ENCODE data around the gene HNRNPUL1. TPM values are rescaled to one million over a fixed set of nuclear protein-coding genes. Genes with fewer than 3 reads are reported as not detected.

HNRNPUL1 gene
- total and polyA plus RNA-seq, 10 of the 15 experiments (the other 5 are each of a cell fraction or from before 2014, with no cell fraction given) = 11.1 to 276 (median 117) TPM

DNA sequence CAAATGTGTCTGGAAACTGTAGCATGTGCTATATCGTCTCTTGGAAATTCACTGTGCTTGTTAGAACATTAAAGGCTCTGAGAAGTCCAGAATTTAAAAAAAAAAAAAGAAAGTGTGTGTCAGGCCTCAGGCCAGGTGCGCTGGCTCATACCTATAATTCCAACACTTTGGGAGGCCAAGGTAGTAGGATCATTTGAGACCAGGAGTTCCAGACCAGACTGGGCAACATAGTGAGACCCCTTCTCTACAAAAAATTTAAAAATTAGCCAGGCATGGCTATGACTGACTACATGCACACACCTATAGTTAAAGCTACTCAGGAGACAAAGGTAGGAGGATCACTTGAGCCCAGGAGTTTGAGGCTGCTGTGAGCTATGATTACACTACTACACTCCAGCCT is 4.9 kb downstream of the HNRNPUL1 start:
- in situ Hi-C loops (cut with MboI) (no loop called here), intact Hi-C loops (cut with micrococcal nuclease; ENCODE audit: unreplicated experiment) (no loop called here)
- ChIA-PET SMC1A (ENCODE audit: uncharacterized antibody, unreplicated experiment) (interaction anchor here (1.2 kb wide), 1 partner anchor 35 kb away, joined by 4 read pairs; no protein-coding TSS in a partner anchor), CTCF (interaction anchor here (0.6 kb wide), 1 partner anchor 40 kb away, joined by 3 read pairs; no protein-coding TSS in a partner anchor), RAD21 (ENCODE audit: unreplicated experiment) (no interaction called here), POLR2A (interaction anchor here (0.7 kb wide), 1 partner anchor 34 kb away, joined by 7 read pairs; no protein-coding TSS in a partner anchor)
- ATAC-seq (no peak), DNase-seq (ENCODE audit: low read depth, low spot score) (no peak), FAIRE-seq (no peak)
- H3K9ac ChIP-seq (ENCODE audit: control insufficient read depth, insufficient read depth, low read length) = no peak overlapping the region
- 93% methylated on average over 2 of the region's 2 CpGs for WGBS (ENCODE audit: insufficient coverage, insufficient replicate concordance, low lambda C conversion rate, missing lambda C conversion rate)
- no peak overlapping the region for H2AFZ ChIP-seq (ENCODE audit: control insufficient read depth, low read depth, low read length)
- no peaks in the 10 kb centered on the region for H3K27me3 ChIP-seq (replicated peaks in 1 of 2; ENCODE audit: control insufficient read depth in 2 of 2, insufficient read depth in 2 of 2, low read length in 1 of 2)
- BruUV-seq (replicated peaks) = no TSS peak
- H4K20me1 ChIP-seq (ENCODE audit: control insufficient read depth, insufficient read depth) = no peaks in the 10 kb centered on the region
- no peak overlapping the region for H3K27ac ChIP-seq (ENCODE audit: control insufficient read depth, insufficient read depth)
- H3K4me1 ChIP-seq (ENCODE audit: control insufficient read depth, insufficient read depth, low read length) = no peaks in the 10 kb centered on the region
- no peak overlapping the region for H3K4me3 ChIP-seq
- H3K36me3 ChIP-seq (ENCODE audit: control insufficient read depth in 2 of 2, insufficient read depth in 2 of 2, low read length in 1 of 2) = peaks cover 36 to 38% of the 10 kb centered on the region in 2 experiments
- no peak overlapping the region for H3K4me2 ChIP-seq (ENCODE audit: control insufficient read depth, insufficient read depth)
- no peaks in the 10 kb centered on the region for H3K9me3 ChIP-seq (replicated peaks; ENCODE audit: control insufficient read depth, insufficient read depth, low read length)
- no peak for TF ChIP-seq NR2C2 (IDR thresholded peaks at IDR 0.05; ENCODE audit: borderline replicate concordance, control insufficient read depth, insufficient read length, low read depth)
- TF ChIP-seq POLR2AphosphoS5 (IDR thresholded peaks at IDR 0.05; ENCODE audit: low read length) = no peak
- no peak for TF ChIP-seq BHLHE40 (IDR thresholded peaks at IDR 0.05; ENCODE audit: borderline replicate concordance in 1 of 2, low read depth in 2 of 2, low read length in 1 of 2)
- TF ChIP-seq TCF7 (IDR thresholded peaks at IDR 0.05; ENCODE audit: borderline replicate concordance) = no peak
- TF ChIP-seq CHD4 (IDR thresholded peaks at IDR 0.05) = no peak
- no peak for TF ChIP-seq CREB1 (IDR thresholded peaks at IDR 0.05; ENCODE audit: low read depth)
- TF ChIP-seq, protein P1, sequence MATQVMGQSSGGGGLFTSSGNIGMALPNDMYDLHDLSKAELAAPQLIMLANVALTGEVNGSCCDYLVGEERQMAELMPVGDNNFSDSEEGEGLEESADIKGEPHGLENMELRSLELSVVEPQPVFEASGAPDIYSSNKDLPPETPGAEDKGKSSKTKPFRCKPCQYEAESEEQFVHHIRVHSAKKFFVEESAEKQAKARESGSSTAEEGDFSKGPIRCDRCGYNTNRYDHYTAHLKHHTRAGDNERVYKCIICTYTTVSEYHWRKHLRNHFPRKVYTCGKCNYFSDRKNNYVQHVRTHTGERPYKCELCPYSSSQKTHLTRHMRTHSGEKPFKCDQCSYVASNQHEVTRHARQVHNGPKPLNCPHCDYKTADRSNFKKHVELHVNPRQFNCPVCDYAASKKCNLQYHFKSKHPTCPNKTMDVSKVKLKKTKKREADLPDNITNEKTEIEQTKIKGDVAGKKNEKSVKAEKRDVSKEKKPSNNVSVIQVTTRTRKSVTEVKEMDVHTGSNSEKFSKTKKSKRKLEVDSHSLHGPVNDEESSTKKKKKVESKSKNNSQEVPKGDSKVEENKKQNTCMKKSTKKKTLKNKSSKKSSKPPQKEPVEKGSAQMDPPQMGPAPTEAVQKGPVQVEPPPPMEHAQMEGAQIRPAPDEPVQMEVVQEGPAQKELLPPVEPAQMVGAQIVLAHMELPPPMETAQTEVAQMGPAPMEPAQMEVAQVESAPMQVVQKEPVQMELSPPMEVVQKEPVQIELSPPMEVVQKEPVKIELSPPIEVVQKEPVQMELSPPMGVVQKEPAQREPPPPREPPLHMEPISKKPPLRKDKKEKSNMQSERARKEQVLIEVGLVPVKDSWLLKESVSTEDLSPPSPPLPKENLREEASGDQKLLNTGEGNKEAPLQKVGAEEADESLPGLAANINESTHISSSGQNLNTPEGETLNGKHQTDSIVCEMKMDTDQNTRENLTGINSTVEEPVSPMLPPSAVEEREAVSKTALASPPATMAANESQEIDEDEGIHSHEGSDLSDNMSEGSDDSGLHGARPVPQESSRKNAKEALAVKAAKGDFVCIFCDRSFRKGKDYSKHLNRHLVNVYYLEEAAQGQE (IDR thresholded peaks at IDR 0.05; ENCODE audit: low read depth, low read length) = no peak
- no peak for TF ChIP-seq SUZ12 (IDR thresholded peaks at IDR 0.05; ENCODE audit: unreplicated experiment)
- TF ChIP-seq, protein P2, sequence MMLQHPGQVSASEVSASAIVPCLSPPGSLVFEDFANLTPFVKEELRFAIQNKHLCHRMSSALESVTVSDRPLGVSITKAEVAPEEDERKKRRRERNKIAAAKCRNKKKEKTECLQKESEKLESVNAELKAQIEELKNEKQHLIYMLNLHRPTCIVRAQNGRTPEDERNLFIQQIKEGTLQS (IDR thresholded peaks at IDR 0.05; ENCODE audit: borderline replicate concordance, extremely low read depth, low read depth, low read length) = no peak
- TF ChIP-seq, protein P3, sequence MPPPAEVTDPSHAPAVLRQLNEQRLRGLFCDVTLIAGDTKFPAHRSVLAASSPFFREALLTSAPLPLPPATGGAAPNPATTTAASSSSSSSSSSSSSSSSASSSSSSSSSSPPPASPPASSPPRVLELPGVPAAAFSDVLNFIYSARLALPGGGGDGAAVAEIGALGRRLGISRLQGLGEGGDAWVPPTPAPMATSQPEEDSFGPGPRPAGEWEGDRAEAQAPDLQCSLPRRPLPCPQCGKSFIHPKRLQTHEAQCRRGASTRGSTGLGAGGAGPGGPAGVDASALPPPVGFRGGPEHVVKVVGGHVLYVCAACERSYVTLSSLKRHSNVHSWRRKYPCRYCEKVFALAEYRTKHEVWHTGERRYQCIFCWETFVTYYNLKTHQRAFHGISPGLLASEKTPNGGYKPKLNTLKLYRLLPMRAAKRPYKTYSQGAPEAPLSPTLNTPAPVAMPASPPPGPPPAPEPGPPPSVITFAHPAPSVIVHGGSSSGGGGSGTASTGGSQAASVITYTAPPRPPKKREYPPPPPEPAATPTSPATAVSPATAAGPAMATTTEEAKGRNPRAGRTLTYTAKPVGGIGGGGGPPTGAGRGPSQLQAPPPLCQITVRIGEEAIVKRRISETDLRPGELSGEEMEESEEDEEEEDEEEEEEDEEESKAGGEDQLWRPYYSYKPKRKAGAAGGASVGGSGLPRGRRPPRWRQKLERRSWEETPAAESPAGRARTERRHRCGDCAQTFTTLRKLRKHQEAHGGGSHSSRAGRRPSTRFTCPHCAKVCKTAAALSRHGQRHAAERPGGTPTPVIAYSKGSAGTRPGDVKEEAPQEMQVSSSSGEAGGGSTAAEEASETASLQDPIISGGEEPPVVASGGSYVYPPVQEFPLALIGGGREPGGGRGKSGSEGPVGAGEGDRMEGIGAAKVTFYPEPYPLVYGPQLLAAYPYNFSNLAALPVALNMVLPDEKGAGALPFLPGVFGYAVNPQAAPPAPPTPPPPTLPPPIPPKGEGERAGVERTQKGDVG (CRISPR knock-in tag; IDR thresholded peaks at IDR 0.05) = no peak
- TF ChIP-seq, protein P4, sequence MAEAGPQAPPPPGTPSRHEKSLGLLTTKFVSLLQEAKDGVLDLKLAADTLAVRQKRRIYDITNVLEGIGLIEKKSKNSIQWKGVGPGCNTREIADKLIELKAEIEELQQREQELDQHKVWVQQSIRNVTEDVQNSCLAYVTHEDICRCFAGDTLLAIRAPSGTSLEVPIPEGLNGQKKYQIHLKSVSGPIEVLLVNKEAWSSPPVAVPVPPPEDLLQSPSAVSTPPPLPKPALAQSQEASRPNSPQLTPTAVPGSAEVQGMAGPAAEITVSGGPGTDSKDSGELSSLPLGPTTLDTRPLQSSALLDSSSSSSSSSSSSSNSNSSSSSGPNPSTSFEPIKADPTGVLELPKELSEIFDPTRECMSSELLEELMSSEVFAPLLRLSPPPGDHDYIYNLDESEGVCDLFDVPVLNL (IDR thresholded peaks at IDR 0.05; ENCODE audit: low read depth, low read length) = no peak
- TF ChIP-seq FOS (IDR thresholded peaks at IDR 0.05; ENCODE audit: borderline replicate concordance, extremely low read depth, insufficient read length) = no peak
- no peak for TF ChIP-seq RB1 (IDR thresholded peaks at IDR 0.05; ENCODE audit: borderline replicate concordance)
- no peak for TF ChIP-seq IRF4 (IDR thresholded peaks at IDR 0.05; ENCODE audit: low read depth, low read length)
- no peak for TF ChIP-seq SP1 (IDR thresholded peaks at IDR 0.05; ENCODE audit: low read depth, low read length)
- TF ChIP-seq WRNIP1 (IDR thresholded peaks at IDR 0.05; ENCODE audit: borderline replicate concordance, low read depth, low read length) = no peak
- H3K79me2 ChIP-seq (ENCODE audit: control insufficient read depth, insufficient read depth, low read length) = peaks cover 56% of the 10 kb centered on the region
